OCI-LY1 (cell line): Measurements from ENCODE around the gene PFKFB2.

ENCODE experiments used
- H2AFZ ChIP-seq: fragments of 200-600 bp; sonication (generic), shearing (Covaris generic); 2 replicates; pipeline ENCODE4 v1.6.0; 2014; ENCODE audit warnings: antibody characterized with exemption, mild to moderate bottlenecking, low read length
- H3F3A ChIP-seq: fragments of 200-600 bp; sonication (generic), shearing (Covaris generic); 2 replicates; pipeline ENCODE4 v1.6.0; 2014; ENCODE audit warnings: mild to moderate bottlenecking, antibody characterized with exemption, low read length, moderate library complexity; ENCODE audit not compliant: insufficient read depth
- H3K27ac ChIP-seq: fragments of 200-600 bp; sonication (generic); 2 replicates; pipeline ENCODE4 v1.5.1; 2014; ENCODE audit warnings: low read length, mixed run types, mild to moderate bottlenecking, low read depth; ENCODE audit not compliant: poor library complexity, severe bottlenecking
- H3K27me3 ChIP-seq: fragments of 200-600 bp; sonication (generic); 2 replicates; pipeline ENCODE4 v1.6.0; 2014; ENCODE audit warnings: antibody characterized with exemption, mild to moderate bottlenecking, low read length, moderate library complexity; ENCODE audit not compliant: insufficient read depth
- H3K36me3 ChIP-seq: fragments of 200-600 bp; sonication (generic); 2 replicates; pipeline ENCODE4 v1.6.1; 2014; ENCODE audit warnings: mild to moderate bottlenecking, antibody characterized with exemption, low read length, moderate library complexity, mixed read lengths; ENCODE audit not compliant: insufficient read depth
- H3K4me1 ChIP-seq: fragments of 200-600 bp; sonication (generic); 2 replicates; pipeline ENCODE4 v1.5.1; 2014; ENCODE audit warnings: mild to moderate bottlenecking, low read length, moderate library complexity; ENCODE audit not compliant: insufficient read depth, severe bottlenecking
- H3K4me2 ChIP-seq: fragments of 200-600 bp; sonication (generic), shearing (Covaris generic); 2 replicates; pipeline ENCODE4 v1.6.1; 2014; ENCODE audit warnings: low read length
- H3K4me3 ChIP-seq: fragments of 200-600 bp; sonication (generic); 2 replicates; pipeline ENCODE4 v1.5.1; 2014; ENCODE audit warnings: low read length, low read depth, mild to moderate bottlenecking, mixed read lengths; ENCODE audit not compliant: poor library complexity, severe bottlenecking
- H3K79me2 ChIP-seq: fragments of 200-600 bp; shearing (Covaris generic); 2 replicates; pipeline ENCODE4 v1.6.1; 2016; ENCODE audit warnings: mixed run types, low read length, mixed read lengths; ENCODE audit not compliant: insufficient read depth
- H3K9ac ChIP-seq: fragments of 200-600 bp; sonication (generic), shearing (Covaris generic); 2 replicates; pipeline ENCODE4 v1.6.1; 2014; ENCODE audit warnings: mild to moderate bottlenecking, low read length, mixed read lengths
- H3K9me2 ChIP-seq: fragments of 200-600 bp; sonication (generic), shearing (Covaris generic); 2 replicates; pipeline ENCODE4 v1.6.1; 2014; ENCODE audit warnings: low read depth, mild to moderate bottlenecking, low read length, mixed read lengths
- H3K9me3 ChIP-seq: fragments of 200-600 bp; shearing (Covaris generic); 2 replicates; pipeline ENCODE4 v1.6.1; 2014; ENCODE audit warnings: low read length, mixed read lengths
- H4K20me1 ChIP-seq: fragments of 200-600 bp; sonication (generic), shearing (Covaris generic); 2 replicates; pipeline ENCODE4 v1.6.0; 2016; ENCODE audit warnings: mild to moderate bottlenecking, low read length; ENCODE audit not compliant: insufficient read depth
- CTCF ChIP-seq: fragments of 200-600 bp; sonication (generic), shearing (Covaris generic); IDR thresholded peaks from 2 replicates; pipeline ENCODE4 v1.5.1; 2017; ENCODE audit warnings: mild to moderate bottlenecking, antibody characterized with exemption, low read length, moderate library complexity, mixed read lengths
- EZH2 ChIP-seq: fragments of 200-600 bp; sonication (generic), shearing (Covaris generic); IDR thresholded peaks from 2 replicates; pipeline ENCODE4 v1.8.0; 2017; ENCODE audit warnings: borderline replicate concordance, mixed run types, mild to moderate bottlenecking, antibody characterized with exemption, low read length, moderate library complexity, mixed read lengths

The PFKFB2 gene

GRCh38 chr1:207048041-207048440 lies 5.0 kb upstream of the PFKFB2 start:
- peaks cover 5% of the 10 kb centered on the region; the same call in 1 of the 2 replicates for H3F3A ChIP-seq
- H3K27ac ChIP-seq, result no peak overlapping the region
- no peak for TF ChIP-seq CTCF
- TF ChIP-seq EZH2, result no peak
- peaks cover 53% of the 10 kb centered on the region for H3K4me1 ChIP-seq
- H3K4me3 ChIP-seq, result no peak overlapping the region
- no peaks in the 10 kb centered on the region for H3K9me2 ChIP-seq
- H3K9ac ChIP-seq, result no peak overlapping the region
- H2AFZ ChIP-seq, result no peak overlapping the region
- no peaks in the 10 kb centered on the region for H3K9me3 ChIP-seq
- H3K4me2 ChIP-seq, result peak overlapping the region; percentile 23; the same call in 1 of the 2 replicates
- H3K36me3 ChIP-seq, result peaks cover 51% of the 10 kb centered on the region
- peaks cover 41% of the 10 kb centered on the region for H3K79me2 ChIP-seq
- H4K20me1 ChIP-seq, result no peaks in the 10 kb centered on the region; the same call in 1 of the 2 replicates
- H3K27me3 ChIP-seq, result no peaks in the 10 kb centered on the region

- Histone ChIP-seq H3K36me3 (peaks cover 51% of the 10 kb centered on the region), H3F3A (peaks cover 5% of the 10 kb centered on the region; the same call in 1 of the 2 replicates), H3K79me2 (peaks cover 41% of the 10 kb centered on the region), H3K9me3 (no peaks in the 10 kb centered on the region), H3K4me3 (peak overlapping the region; percentile 96), H3K9me2 (no peaks in the 10 kb centered on the region), H3K27ac (no peak overlapping the region), H2AFZ (no peak overlapping the region), H3K4me2 (peak overlapping the region; percentile 91), H3K27me3 (no peaks in the 10 kb centered on the region), H3K9ac (no peak overlapping the region; the same call in 1 of the 2 replicates), H4K20me1 (no peaks in the 10 kb centered on the region; the same call in 1 of the 2 replicates), H3K4me1 (peaks cover 61% of the 10 kb centered on the region)
- TF ChIP-seq CTCF (no peak), EZH2 (no peak)
Observed at GRCh38 chr1:207049054-207049453, 4.0 kb upstream of the PFKFB2 start.

GRCh38 chr1:207049514-207049913 lies 3.6 kb upstream of the PFKFB2 start:
- peaks cover 66% of the 10 kb centered on the region for H3K4me1 ChIP-seq
- peaks cover 41% of the 10 kb centered on the region for H3K79me2 ChIP-seq
- H2AFZ ChIP-seq, result no peak overlapping the region
- H3K9me3 ChIP-seq, result no peaks in the 10 kb centered on the region
- H3K9ac ChIP-seq, result peak overlapping the region; percentile 98
- TF ChIP-seq CTCF, result no peak
- TF ChIP-seq EZH2, result no peak
- H3K9me2 ChIP-seq, result no peaks in the 10 kb centered on the region
- peaks cover 5% of the 10 kb centered on the region; the same call in 1 of the 2 replicates for H3F3A ChIP-seq
- H3K27ac ChIP-seq, result no peak overlapping the region
- H4K20me1 ChIP-seq, result no peaks in the 10 kb centered on the region; the same call in 1 of the 2 replicates
- no peaks in the 10 kb centered on the region for H3K27me3 ChIP-seq
- H3K4me3 ChIP-seq, result peak overlapping the region; percentile 96
- H3K4me2 ChIP-seq, result peak overlapping the region; percentile 91
- peaks cover 51% of the 10 kb centered on the region for H3K36me3 ChIP-seq
